Activated naive CD4-positive, alpha-beta T cell treated with anti-CD3 and anti-CD28 coated beads, Interleukin-2, amount 50 U/mL, for 24 hours (primary cell): ENCODE results near the gene PAK4.

Source experiments
- H3K27ac Mint-ChIP-seq: one replicate; pipeline ENCODE4 v1.8.0; 2021; ENCODE audit warnings: mild to moderate bottlenecking, mixed read lengths
- H3K27me3 Mint-ChIP-seq: one replicate; pipeline ENCODE4 v1.8.0; 2021; ENCODE audit warnings: mixed read lengths
- H3K36me3 Mint-ChIP-seq: one replicate; pipeline ENCODE4 v1.8.0; 2021; ENCODE audit warnings: mixed read lengths
- H3K4me1 Mint-ChIP-seq: one replicate; pipeline ENCODE4 v1.8.0; 2021; ENCODE audit warnings: mixed read lengths
- H3K4me3 Mint-ChIP-seq: one replicate; pipeline ENCODE4 v1.8.0; 2021; ENCODE audit warnings: mild to moderate bottlenecking, mixed read lengths
- H3K9me3 Mint-ChIP-seq: one replicate; pipeline ENCODE4 v1.8.0; 2021; ENCODE audit warnings: mixed read lengths

PAK4 gene

GRCh38 chr19:39186391-39186790, 60.8 kb downstream of the PAK4 start:
- Mint-ChIP-seq H3K27me3 (peaks cover 7% of the 10 kb centered on the region), H3K4me1 (no peaks in the 10 kb centered on the region), H3K4me3 (no peak overlapping the region), H3K27ac (no peak overlapping the region), H3K9me3 (no peaks in the 10 kb centered on the region), H3K36me3 (no peaks in the 10 kb centered on the region)

GRCh38 chr19:39187552-39187943, 62.0 kb downstream of the PAK4 start:
- Mint-ChIP-seq H3K36me3 (no peaks in the 10 kb centered on the region), H3K27ac (no peak overlapping the region), H3K27me3 (peaks cover 7% of the 10 kb centered on the region), H3K4me1 (no peaks in the 10 kb centered on the region), H3K9me3 (no peaks in the 10 kb centered on the region), H3K4me3 (no peak overlapping the region)

DNA sequence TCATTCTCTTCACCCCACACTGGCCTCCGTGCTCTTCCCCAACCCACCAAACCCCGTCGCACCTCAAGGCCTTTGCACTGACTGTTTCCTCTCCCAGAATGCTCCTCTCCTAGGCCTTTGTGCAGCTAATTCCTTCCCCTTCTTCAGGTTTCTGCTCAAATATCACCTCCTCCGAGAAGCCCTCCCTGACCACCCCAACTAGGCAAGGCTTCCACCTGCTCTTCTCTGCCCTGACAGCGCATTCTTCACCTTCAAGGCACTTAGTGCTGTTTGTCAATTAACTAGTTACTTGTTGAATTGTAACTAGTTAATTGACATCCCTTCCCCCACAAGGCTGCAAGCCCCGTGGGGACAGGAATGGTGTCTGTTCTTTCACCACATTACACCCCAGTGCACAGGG, 63.4 kb downstream of the PAK4 start:
- Mint-ChIP-seq H3K27me3 (peaks cover 9% of the 10 kb centered on the region), H3K9me3 (no peaks in the 10 kb centered on the region), H3K4me3 (no peak overlapping the region), H3K36me3 (no peaks in the 10 kb centered on the region), H3K4me1 (no peaks in the 10 kb centered on the region), H3K27ac (no peak overlapping the region)

DNA sequence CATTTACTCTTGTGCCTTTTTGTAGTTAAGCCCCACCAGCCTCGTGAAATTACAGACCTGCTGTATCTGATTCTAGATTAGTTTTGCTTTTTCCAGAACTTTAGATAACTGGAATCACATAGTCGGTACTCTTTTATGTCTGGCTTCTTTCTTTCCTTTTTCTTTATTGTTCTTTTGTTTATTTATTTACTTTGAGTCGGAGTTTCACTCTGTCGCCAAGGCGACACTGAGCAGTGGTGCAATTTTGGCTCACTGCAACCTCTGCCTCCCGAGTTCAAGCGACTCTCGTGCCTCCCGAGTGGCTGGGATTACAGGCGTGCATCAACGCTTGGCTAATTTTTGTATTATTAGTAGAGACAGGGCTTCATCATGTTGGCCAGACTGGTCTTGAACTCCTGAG, 65.2 kb downstream of the PAK4 start:
- H3K4me1 Mint-ChIP-seq, result peaks cover 7% of the 10 kb centered on the region
- H3K27me3 Mint-ChIP-seq, result peaks cover 18% of the 10 kb centered on the region

DNA sequence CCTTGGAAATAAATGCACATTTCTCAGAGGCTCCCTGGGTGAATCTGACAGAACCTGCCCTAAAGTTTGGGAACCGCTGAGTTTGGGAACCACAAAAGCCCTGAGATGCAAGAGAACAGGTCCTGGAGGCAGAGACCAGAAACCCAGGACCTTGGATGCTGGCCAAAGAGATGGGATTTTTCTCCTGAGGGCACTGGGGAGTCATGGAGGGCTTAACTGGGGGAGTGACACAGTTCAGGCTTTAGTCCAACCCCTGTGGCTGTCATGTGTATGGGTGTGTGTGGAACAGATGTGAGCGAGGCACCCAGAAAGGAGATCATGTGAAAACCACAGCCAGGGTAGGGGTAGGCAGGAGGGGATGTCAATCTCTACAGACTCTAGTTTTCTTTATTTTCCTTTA, 67.3 kb downstream of the PAK4 start:
- Mint-ChIP-seq H3K4me3 (no peak overlapping the region), H3K27me3 (peaks cover 25% of the 10 kb centered on the region), H3K4me1 (peaks cover 20% of the 10 kb centered on the region), H3K36me3 (no peaks in the 10 kb centered on the region), H3K27ac (no peak overlapping the region), H3K9me3 (no peaks in the 10 kb centered on the region)

More for the DNA sequence above, 65.2 kb downstream of the PAK4 start:
- H3K36me3 Mint-ChIP-seq, result no peaks in the 10 kb centered on the region
- no peak overlapping the region for H3K4me3 Mint-ChIP-seq
- no peak overlapping the region for H3K27ac Mint-ChIP-seq
- H3K9me3 Mint-ChIP-seq, result no peaks in the 10 kb centered on the region

- Mint-ChIP-seq H3K4me1 (peaks cover 20% of the 10 kb centered on the region), H3K4me3 (no peak overlapping the region), H3K27ac (no peak overlapping the region), H3K27me3 (peaks cover 29% of the 10 kb centered on the region), H3K36me3 (no peaks in the 10 kb centered on the region), H3K9me3 (no peaks in the 10 kb centered on the region)
These were observed 68.2 kb downstream of the PAK4 start for GRCh38 chr19:39193803-39194202.

GRCh38 chr19:39194832-39195542, 69.4 kb downstream of the PAK4 start:
- H3K4me1 Mint-ChIP-seq, result peaks cover 20% of the 10 kb centered on the region
- no peak overlapping the region for H3K4me3 Mint-ChIP-seq
- peaks cover 28% of the 10 kb centered on the region for H3K27me3 Mint-ChIP-seq
- H3K27ac Mint-ChIP-seq, result no peak overlapping the region
- H3K36me3 Mint-ChIP-seq, result no peaks in the 10 kb centered on the region
- H3K9me3 Mint-ChIP-seq, result no peaks in the 10 kb centered on the region

GRCh38 chr19:39195755-39196154, 70.2 kb downstream of the PAK4 start:
- no peaks in the 10 kb centered on the region for H3K9me3 Mint-ChIP-seq
- peaks cover 20% of the 10 kb centered on the region for H3K4me1 Mint-ChIP-seq
- no peak overlapping the region for H3K4me3 Mint-ChIP-seq
- H3K36me3 Mint-ChIP-seq, result no peaks in the 10 kb centered on the region
- no peak overlapping the region for H3K27ac Mint-ChIP-seq
- H3K27me3 Mint-ChIP-seq, result peaks cover 33% of the 10 kb centered on the region

DNA sequence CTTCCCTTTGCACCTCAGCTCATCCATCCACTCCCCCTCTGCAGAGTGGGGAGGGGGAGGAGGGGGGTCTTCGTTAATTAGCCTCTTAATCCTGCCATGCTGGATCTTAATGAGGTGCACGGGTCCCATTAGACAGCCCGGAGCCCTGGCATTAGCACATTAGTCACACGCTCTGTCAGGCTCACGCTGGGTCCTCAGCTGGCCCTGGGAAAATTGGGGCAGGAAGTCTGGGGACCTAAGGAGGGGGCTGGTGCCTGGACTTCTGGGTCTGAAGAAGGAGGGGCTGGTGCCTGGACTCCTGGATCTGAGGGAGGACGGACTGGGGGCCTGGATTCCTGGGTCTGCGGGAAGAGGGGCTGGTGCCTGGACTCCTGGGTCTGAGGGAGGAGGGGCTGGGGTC, 70.7 kb downstream of the PAK4 start:
- Mint-ChIP-seq H3K27me3 (peaks cover 37% of the 10 kb centered on the region), H3K4me1 (peaks cover 20% of the 10 kb centered on the region), H3K27ac (no peak overlapping the region), H3K4me3 (no peak overlapping the region), H3K9me3 (no peaks in the 10 kb centered on the region), H3K36me3 (no peaks in the 10 kb centered on the region)

GRCh38 chr19:39196860-39197562, 71.4 kb downstream of the PAK4 start, which contains the start of gene NCCRP1:
TSS of gene NCCRP1 (plus strand) at chr19:39196964. CDS start at chr19:39196983, 19 bp downstream.
- Mint-ChIP-seq H3K27ac (peak within 1 kb of the TSS; percentile 31), H3K4me3 (peak within 1 kb of the TSS; percentile 67), H3K27me3 (peaks cover 42% of the 10 kb centered on the region)

GRCh38 chr19:39197808-39198207, 72.2 kb downstream of the PAK4 start:
- H3K9me3 Mint-ChIP-seq, result no peaks in the 10 kb centered on the region
- peaks cover 20% of the 10 kb centered on the region for H3K4me1 Mint-ChIP-seq
- no peak overlapping the region for H3K4me3 Mint-ChIP-seq
- H3K27me3 Mint-ChIP-seq, result peaks cover 45% of the 10 kb centered on the region
- H3K27ac Mint-ChIP-seq, result no peak overlapping the region
- no peaks in the 10 kb centered on the region for H3K36me3 Mint-ChIP-seq

More at GRCh38 chr19:39196860-39197562, 71.4 kb downstream of the PAK4 start, which contains the start of gene NCCRP1:
- Mint-ChIP-seq H3K9me3 (no peaks in the 10 kb centered on the region), H3K4me1 (peaks cover 20% of the 10 kb centered on the region), H3K36me3 (no peaks in the 10 kb centered on the region)

- peaks cover 49% of the 10 kb centered on the region for H3K27me3 Mint-ChIP-seq
- no peak overlapping the region for H3K27ac Mint-ChIP-seq
- H3K4me1 Mint-ChIP-seq, result peaks cover 20% of the 10 kb centered on the region
- no peaks in the 10 kb centered on the region for H3K36me3 Mint-ChIP-seq
- H3K9me3 Mint-ChIP-seq, result no peaks in the 10 kb centered on the region
- no peak overlapping the region for H3K4me3 Mint-ChIP-seq
These were observed 73.4 kb downstream of the PAK4 start for GRCh38 chr19:39199025-39199424.

DNA sequence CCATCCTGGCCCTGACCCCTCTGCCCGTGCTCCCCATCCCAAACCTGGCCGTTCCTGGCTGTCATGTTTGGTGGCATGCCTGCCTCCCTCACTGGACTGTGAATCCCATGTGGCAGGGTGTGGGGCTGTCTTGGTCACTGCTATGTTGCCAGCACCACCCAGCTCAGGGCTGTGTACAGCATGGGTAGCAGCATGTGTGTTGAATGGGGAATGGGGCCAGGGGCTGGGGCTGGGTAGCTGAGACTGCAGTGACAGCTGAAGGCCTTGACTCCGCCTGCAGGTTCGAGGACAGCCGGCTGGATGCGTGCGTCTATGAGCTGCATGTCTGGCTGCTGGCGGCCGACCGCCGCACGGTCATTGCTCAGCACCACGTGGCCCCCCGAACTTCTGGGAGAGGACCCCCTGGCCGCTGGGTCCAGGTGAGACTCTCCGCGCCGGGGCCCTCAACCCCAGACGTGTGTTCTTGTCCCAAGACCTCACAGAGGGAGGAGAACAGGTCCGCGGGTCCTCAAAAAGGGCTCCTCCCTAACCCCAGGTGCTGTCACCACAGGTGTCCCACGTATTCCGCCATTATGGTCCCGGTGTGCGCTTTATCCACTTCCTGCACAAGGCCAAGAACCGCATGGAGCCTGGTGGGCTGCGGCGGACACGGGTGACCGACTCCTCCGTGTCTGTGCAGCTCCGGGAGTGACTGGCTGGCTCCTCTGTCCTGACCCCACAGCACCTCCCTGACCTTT, 74.6 kb downstream of the PAK4 start:
- no peaks in the 10 kb centered on the region for H3K36me3 Mint-ChIP-seq
- no peak overlapping the region for H3K4me3 Mint-ChIP-seq
- no peak overlapping the region for H3K27ac Mint-ChIP-seq
- H3K4me1 Mint-ChIP-seq, result peaks cover 18% of the 10 kb centered on the region
- H3K9me3 Mint-ChIP-seq, result no peaks in the 10 kb centered on the region
- H3K27me3 Mint-ChIP-seq, result peaks cover 47% of the 10 kb centered on the region

GRCh38 chr19:39200803-39201115, 75.2 kb downstream of the PAK4 start:
- H3K27me3 Mint-ChIP-seq, result peaks cover 47% of the 10 kb centered on the region
- H3K9me3 Mint-ChIP-seq, result no peaks in the 10 kb centered on the region
- H3K4me1 Mint-ChIP-seq, result peaks cover 13% of the 10 kb centered on the region
- no peaks in the 10 kb centered on the region for H3K36me3 Mint-ChIP-seq
- no peak overlapping the region for H3K4me3 Mint-ChIP-seq
- H3K27ac Mint-ChIP-seq, result no peak overlapping the region

- no peaks in the 10 kb centered on the region for H3K9me3 Mint-ChIP-seq
- H3K27ac Mint-ChIP-seq, result no peak overlapping the region
- peaks cover 36% of the 10 kb centered on the region for H3K27me3 Mint-ChIP-seq
- no peaks in the 10 kb centered on the region for H3K36me3 Mint-ChIP-seq
- no peaks in the 10 kb centered on the region for H3K4me1 Mint-ChIP-seq
- H3K4me3 Mint-ChIP-seq, result no peak overlapping the region
These were observed 77.4 kb downstream of the PAK4 start for GRCh38 chr19:39202998-39203355.
